NCI-H774 (cell line): ENCODE measurements around the gene ADK.
A peak's percentile ranks its signal among the peaks of the same experiment; 100 is the strongest.

ENCODE experiments used
- DNase-seq: peaks from one replicate; lab custom pipeline; 2025; lab: John Stamatoyannopoulos, UW

The ADK gene

GRCh38 chr10:74238031-74238431, 87.0 kb downstream of the ADK start:
- no peak for DNase-seq

- no peak for DNase-seq
Measured at GRCh38 chr10:74238516-74238915, 87.5 kb downstream of the ADK start.

- DNase-seq = no peak
Measured at GRCh38 chr10:74243067-74243466, 92.0 kb downstream of the ADK start.

GRCh38 chr10:74244097-74244685, 93.2 kb downstream of the ADK start:
- DNase-seq = peak; percentile 22

GRCh38 chr10:74244807-74245206, 93.8 kb downstream of the ADK start:
- no peak for DNase-seq

- no peak for DNase-seq
Measured at GRCh38 chr10:74246495-74246894, 95.5 kb downstream of the ADK start.

- DNase-seq = no peak
Measured at GRCh38 chr10:74249865-74250264, 98.8 kb downstream of the ADK start.

GRCh38 chr10:74255214-74255613, 104.2 kb downstream of the ADK start:
- DNase-seq = no peak

GRCh38 chr10:74255888-74256357, 104.9 kb downstream of the ADK start:
- DNase-seq = no peak

GRCh38 chr10:74262856-74263255, 111.8 kb downstream of the ADK start:
- DNase-seq = no peak

GRCh38 chr10:74263996-74264395, 113.0 kb downstream of the ADK start:
- DNase-seq = no peak

- DNase-seq = no peak
Measured at GRCh38 chr10:74272288-74272687, 121.3 kb downstream of the ADK start.

- DNase-seq = no peak
Measured at GRCh38 chr10:74275755-74276290, 124.8 kb downstream of the ADK start.

GRCh38 chr10:74276416-74276815, 125.4 kb downstream of the ADK start:
- DNase-seq = no peak

- DNase-seq = no peak
Measured at GRCh38 chr10:74282151-74282847, 131.3 kb downstream of the ADK start.

GRCh38 chr10:74282848-74283210, 131.8 kb downstream of the ADK start:
- DNase-seq = no peak

- no peak for DNase-seq
Measured at GRCh38 chr10:74289188-74289587, 138.2 kb downstream of the ADK start.

- DNase-seq = no peak
Measured at GRCh38 chr10:74289951-74290350, 138.9 kb downstream of the ADK start.

GRCh38 chr10:74290708-74291107, 139.7 kb downstream of the ADK start:
- DNase-seq = no peak

GRCh38 chr10:74292871-74293427, 141.9 kb downstream of the ADK start:
- DNase-seq = no peak

GRCh38 chr10:74293686-74294371, 142.8 kb downstream of the ADK start:
- DNase-seq = peak; percentile 24

GRCh38 chr10:74297389-74298080, 146.5 kb downstream of the ADK start:
- DNase-seq = no peak
